Peyer's patch (tissue), 4 donors: ENCODE measurements around the gene PRR5.

Experiments
- CTCF ChIP-seq, 6 experiments: fragments of 450-650 bp in 4 of 6; fragments of 200-600 bp in 2 of 6; sonication (generic) in 1 of 6; IDR thresholded peaks; one replicate each; pipeline ENCODE4 v1.5.1; 2017 to 2019; ENCODE audit warnings: antibody characterized with exemption in 6 of 6, mild to moderate bottlenecking in 3 of 6, moderate library complexity in 1 of 6
- POLR2A ChIP-seq, 2 donors: fragments of 450-650 bp; IDR thresholded peaks; one replicate each; pipeline ENCODE4 v1.5.1; 2017; ENCODE audit warnings: antibody characterized with exemption in 2 of 2, mild to moderate bottlenecking in 2 of 2, moderate library complexity in 2 of 2

- TF ChIP-seq CTCF (IDR thresholded peaks at IDR 0.05): no peak
- no peak for TF ChIP-seq POLR2A (IDR thresholded peaks at IDR 0.05)
Measured at GRCh38 chr22:44670220-44670988, 31.6 kb upstream of the PRR5 start.
